B cell (primary cell): ENCODE results near the gene KLHL6. TPM values are rescaled to one million over a fixed set of nuclear protein-coding genes. Genes with fewer than 3 reads are reported as not detected.

Experiments used
- ATAC-seq: fragments of 200-7000 bp; cut with Tn5 transposase; one replicate; pipeline ENCODE4 v1.10.0; 2021; ENCODE audit warnings: low read depth, mild to moderate bottlenecking, moderate number of reproducible peaks, moderate library complexity
- CTCF ChIA-PET: fragments of 350-600 bp; sonication (Branson Sonifier 250); formaldehyde crosslinking; loops from one replicate; lab custom pipeline; 2021; ENCODE audit warnings: antibody characterized with exemption, inconsistent platforms; lab: Charles Lee
- POLR2A ChIA-PET: fragments of 350-600 bp; sonication (Branson Sonifier 250); formaldehyde crosslinking; loops from one replicate; lab custom pipeline; 2021; ENCODE audit warnings: antibody characterized with exemption; lab: Charles Lee
- DNase-seq: peaks from one replicate; pipeline ENCODE4 v3.0.0; 2013
- H2AFZ ChIP-seq: 2 replicates; pipeline ENCODE4 v1.6.1; 2012; ENCODE audit warnings: mild to moderate bottlenecking, low read depth, low read length; ENCODE audit not compliant: insufficient read depth, poor library complexity, severe bottlenecking
- H3K27ac ChIP-seq, 2 donors: 1 replicate in 1 of 2; 2 replicates in 1 of 2; pipeline ENCODE4 v1.5.1; 2012 to 2013; ENCODE audit warnings: low read length in 2 of 2, mild to moderate bottlenecking in 2 of 2, moderate library complexity in 1 of 2
- H3K27me3 ChIP-seq, 4 experiments: fragments of 200-600 bp in 1 of 4; sonication (generic) in 1 of 4; replicated peaks in 1 of 4; 1 replicate in 2 of 4; 2 replicates in 2 of 4; pipeline versions ENCODE4 v1.6.1 to v1.7.0; 2013 to 2016; ENCODE audit warnings: low read length in 3 of 4, mild to moderate bottlenecking in 2 of 4, mixed read lengths in 1 of 4, moderate library complexity in 1 of 4; ENCODE audit not compliant: insufficient read depth in 4 of 4, control insufficient read depth in 3 of 4; ENCODE audit errors: control extremely low read depth in 1 of 4
- H3K36me3 ChIP-seq, 2 experiments: replicated peaks in 1 of 2; 1 replicate in 1 of 2; 2 replicates in 1 of 2; pipeline versions ENCODE4 v1.6.1 to v1.7.1; 2013; ENCODE audit warnings: low read length in 1 of 2; ENCODE audit not compliant: insufficient read depth in 2 of 2, control insufficient read depth in 1 of 2; ENCODE audit errors: control extremely low read depth in 1 of 2, extremely low read depth in 1 of 2
- H3K4me1 ChIP-seq, 2 donors: fragments of 200-600 bp in 1 of 2; sonication (generic) in 1 of 2; 1 replicate in 1 of 2; 2 replicates in 1 of 2; pipeline versions ENCODE4 v1.5.1 to v1.6.1; 2013 to 2017; ENCODE audit warnings: low read length in 2 of 2; ENCODE audit not compliant: control insufficient read depth in 2 of 2, insufficient read depth in 2 of 2
- H3K4me2 ChIP-seq: replicated peaks from 2 replicates; pipeline ENCODE3; 2012; ENCODE audit warnings: mild to moderate bottlenecking, low read depth, low read length; ENCODE audit not compliant: poor library complexity, severe bottlenecking
- H3K4me3 ChIP-seq, 5 experiments: fragments of 200-600 bp in 1 of 5; sonication (generic) in 1 of 5; 1 replicate in 3 of 5; 2 replicates in 2 of 5; pipeline versions ENCODE4 v1.5.1 to v1.7.0; 2011 to 2016; ENCODE audit warnings: low read length in 4 of 5, mild to moderate bottlenecking in 4 of 5, low read depth in 2 of 5, control low read depth in 1 of 5, moderate library complexity in 1 of 5; ENCODE audit not compliant: insufficient read depth in 1 of 5; ENCODE audit errors: control extremely low read depth in 1 of 5, extremely low read depth in 1 of 5
- H3K79me2 ChIP-seq: fragments of 200-600 bp; sonication (generic); one replicate; pipeline ENCODE4 v1.6.0; 2016; ENCODE audit warnings: low read length; ENCODE audit not compliant: control insufficient read depth, insufficient read depth
- H3K9ac ChIP-seq: fragments of 200-600 bp; sonication (generic); 2 replicates; pipeline ENCODE4 v1.6.1; 2017; ENCODE audit warnings: mild to moderate bottlenecking, low read length, moderate library complexity
- H3K9me3 ChIP-seq, 3 donors: one replicate each; pipeline versions ENCODE4 v1.6.1 to v1.7.1; 2013; ENCODE audit warnings: low read length in 2 of 3; ENCODE audit not compliant: control insufficient read depth in 2 of 3, insufficient read depth in 1 of 3; ENCODE audit errors: control extremely low read depth in 1 of 3
- H4K20me1 ChIP-seq: 2 replicates; pipeline ENCODE4 v1.6.0; 2012; ENCODE audit warnings: mild to moderate bottlenecking, low read length; ENCODE audit not compliant: insufficient read depth, control insufficient read depth, poor library complexity, severe bottlenecking
- H3K27ac Mint-ChIP-seq: one replicate; pipeline ENCODE4 v1.8.0; 2021; ENCODE audit warnings: mixed read lengths
- H3K27me3 Mint-ChIP-seq: one replicate; pipeline ENCODE4 v1.8.0; 2021; ENCODE audit warnings: mixed read lengths
- H3K4me1 Mint-ChIP-seq: one replicate; pipeline ENCODE4 v1.8.0; 2021; ENCODE audit warnings: mixed read lengths
- H3K4me3 Mint-ChIP-seq: one replicate; pipeline ENCODE4 v1.8.0; 2021; ENCODE audit warnings: mixed read lengths
- H3K9me3 Mint-ChIP-seq: one replicate; pipeline ENCODE4 v1.8.0; 2022; ENCODE audit warnings: mixed read lengths; ENCODE audit not compliant: insufficient read depth
- CTCF ChIP-seq: fragments of 200-600 bp; IDR thresholded peaks from one replicate; pipeline ENCODE4 v1.8.0; 2022; ENCODE audit warnings: antibody characterized with exemption, mild to moderate bottlenecking
- EZH2 ChIP-seq: IDR thresholded peaks from 2 replicates; pipeline ENCODE4 v1.6.1; 2012; ENCODE audit warnings: borderline replicate concordance, low read depth, mild to moderate bottlenecking, moderate library complexity, low read length; ENCODE audit not compliant: insufficient read depth, poor library complexity, severe bottlenecking
- WGBS: methylation state at CpG from one replicate; pipeline ENCODE4 v1.1.5; 2013; ENCODE audit warnings: missing lambda C conversion rate; ENCODE audit not compliant: insufficient coverage; 5-methylcytosine and 5-hydroxymethylcytosine counted together
- intact Hi-C: fragments of 100-400 bp; cut with micrococcal nuclease; formaldehyde crosslinking; loops from one replicate; pipeline ENCODE4 v1.10.0; 2022
- polyA plus RNA-seq: library from polyadenylated mRNA; depleted of rRNA; stranded (reverse); fragments of >200 nt; gene quantifications from 2 replicates; pipeline ENCODE4 v1.2.3, GENCODE V29; 2012
- total RNA-seq, 2 donors: library from RNA; stranded (reverse); fragments of 120-200 nt in 1 of 2; gene quantifications; 1 replicate in 1 of 2; 2 replicates in 1 of 2; pipeline versions ENCODE4 v1.2.3 to v1.2.4, GENCODE V29; 2013 to 2022

KLHL6 gene
- total and polyA plus RNA-seq, 2 donors (not counting 1 experiment from before 2014, with no cell fraction given) = 29.6 to 69.7 TPM

- H3K27ac ChIP-seq = peak overlapping the region; percentile 1 to 33
- peaks cover 2 to 10% of the 10 kb centered on the region in 2 experiments for H3K36me3 ChIP-seq
- H3K27ac Mint-ChIP-seq = peak overlapping the region; percentile 89
- H3K4me2 ChIP-seq = peak overlapping the region; percentile 23
- no peak overlapping the region for H2AFZ ChIP-seq
- H3K9ac ChIP-seq = no peak overlapping the region
- 90% methylated on average over 2 of the region's 10 CpGs for WGBS
- intact Hi-C loops = loop anchor here (2.0 kb wide), 1 partner anchor 17 kb away; no protein-coding TSS in a partner anchor
- no peak overlapping the region for H3K4me3 ChIP-seq
- TF ChIP-seq EZH2 (no peak), CTCF (no peak)
- H3K4me3 Mint-ChIP-seq = peak overlapping the region; percentile 73
- H3K9me3 Mint-ChIP-seq = no peaks in the 10 kb centered on the region
- H3K4me1 Mint-ChIP-seq = peaks cover 82% of the 10 kb centered on the region
- ChIA-PET POLR2A (interaction anchor here (0.7 kb wide), 1 partner anchor 11 kb away, joined by 3 read pairs; no protein-coding TSS in a partner anchor), CTCF (interaction anchor here (1.0 kb wide), 1 partner anchor 50 kb away, joined by 3 read pairs; no protein-coding TSS in a partner anchor)
- H3K79me2 ChIP-seq = peaks cover 96% of the 10 kb centered on the region
- ATAC-seq (no peak), DNase-seq (peak; percentile 61)
- no peaks in the 10 kb centered on the region for H3K9me3 ChIP-seq
- peaks cover 47 to 68% of the 10 kb centered on the region in 2 donors for H3K4me1 ChIP-seq
- no peaks in the 10 kb centered on the region for H3K27me3 ChIP-seq
- no peaks in the 10 kb centered on the region for H3K27me3 Mint-ChIP-seq
- peaks cover 60% of the 10 kb centered on the region for H4K20me1 ChIP-seq
These were observed 21.9 kb downstream of the KLHL6 start for GRCh38 chr3:183533412-183534132.
